Measurements from ENCODE around the gene NOS2. TPM values are rescaled to one million over a fixed set of nuclear protein-coding genes. Genes with fewer than 3 reads are reported as not detected.

Gene NOS2
- polyA plus RNA-seq, 1 donor from 2014 or later, result 0.53 TPM

DNA sequence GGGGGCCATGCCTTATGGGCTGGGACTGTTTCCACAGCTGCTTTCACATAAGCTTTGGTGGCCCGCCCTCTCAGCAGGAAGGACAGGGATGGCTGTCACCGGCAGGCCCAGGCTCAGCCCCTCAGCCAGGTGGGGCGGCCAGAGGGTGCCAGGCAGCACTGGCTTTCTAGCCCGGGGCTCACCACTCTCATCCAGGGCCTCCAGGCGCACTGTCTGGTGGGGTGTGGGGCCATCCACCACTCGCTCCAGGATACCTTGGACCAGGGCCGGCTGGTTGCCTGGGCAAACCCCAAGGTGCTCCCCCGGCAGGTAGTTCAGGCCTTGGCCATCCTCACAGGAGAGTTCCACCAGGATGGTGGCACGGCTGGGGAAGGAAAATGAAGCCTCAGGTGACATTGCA is 35.0 kb downstream of the NOS2 start:
- TF ChIP-seq EZH2 (IDR thresholded peaks at IDR 0.05; ENCODE audit: borderline replicate concordance, insufficient read depth, low read length, poor library complexity, severe bottlenecking) (no peak), EP300 (conservative IDR thresholded peaks at IDR 0.05; ENCODE audit: poor library complexity, severe bottlenecking) (no peak), RAD21 (conservative IDR thresholded peaks at IDR 0.05) (no peak), SMC3 (conservative IDR thresholded peaks at IDR 0.05; ENCODE audit: poor library complexity) (no peak), POLR2AphosphoS5 (IDR thresholded peaks at IDR 0.05) (no peak), TAF1 (IDR thresholded peaks at IDR 0.05; ENCODE audit: low read depth) (no peak)
- TF ChIP-seq, protein P1, sequence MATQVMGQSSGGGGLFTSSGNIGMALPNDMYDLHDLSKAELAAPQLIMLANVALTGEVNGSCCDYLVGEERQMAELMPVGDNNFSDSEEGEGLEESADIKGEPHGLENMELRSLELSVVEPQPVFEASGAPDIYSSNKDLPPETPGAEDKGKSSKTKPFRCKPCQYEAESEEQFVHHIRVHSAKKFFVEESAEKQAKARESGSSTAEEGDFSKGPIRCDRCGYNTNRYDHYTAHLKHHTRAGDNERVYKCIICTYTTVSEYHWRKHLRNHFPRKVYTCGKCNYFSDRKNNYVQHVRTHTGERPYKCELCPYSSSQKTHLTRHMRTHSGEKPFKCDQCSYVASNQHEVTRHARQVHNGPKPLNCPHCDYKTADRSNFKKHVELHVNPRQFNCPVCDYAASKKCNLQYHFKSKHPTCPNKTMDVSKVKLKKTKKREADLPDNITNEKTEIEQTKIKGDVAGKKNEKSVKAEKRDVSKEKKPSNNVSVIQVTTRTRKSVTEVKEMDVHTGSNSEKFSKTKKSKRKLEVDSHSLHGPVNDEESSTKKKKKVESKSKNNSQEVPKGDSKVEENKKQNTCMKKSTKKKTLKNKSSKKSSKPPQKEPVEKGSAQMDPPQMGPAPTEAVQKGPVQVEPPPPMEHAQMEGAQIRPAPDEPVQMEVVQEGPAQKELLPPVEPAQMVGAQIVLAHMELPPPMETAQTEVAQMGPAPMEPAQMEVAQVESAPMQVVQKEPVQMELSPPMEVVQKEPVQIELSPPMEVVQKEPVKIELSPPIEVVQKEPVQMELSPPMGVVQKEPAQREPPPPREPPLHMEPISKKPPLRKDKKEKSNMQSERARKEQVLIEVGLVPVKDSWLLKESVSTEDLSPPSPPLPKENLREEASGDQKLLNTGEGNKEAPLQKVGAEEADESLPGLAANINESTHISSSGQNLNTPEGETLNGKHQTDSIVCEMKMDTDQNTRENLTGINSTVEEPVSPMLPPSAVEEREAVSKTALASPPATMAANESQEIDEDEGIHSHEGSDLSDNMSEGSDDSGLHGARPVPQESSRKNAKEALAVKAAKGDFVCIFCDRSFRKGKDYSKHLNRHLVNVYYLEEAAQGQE (IDR thresholded peaks at IDR 0.05; ENCODE audit: borderline replicate concordance), result no peak
- TF ChIP-seq, protein P2, sequence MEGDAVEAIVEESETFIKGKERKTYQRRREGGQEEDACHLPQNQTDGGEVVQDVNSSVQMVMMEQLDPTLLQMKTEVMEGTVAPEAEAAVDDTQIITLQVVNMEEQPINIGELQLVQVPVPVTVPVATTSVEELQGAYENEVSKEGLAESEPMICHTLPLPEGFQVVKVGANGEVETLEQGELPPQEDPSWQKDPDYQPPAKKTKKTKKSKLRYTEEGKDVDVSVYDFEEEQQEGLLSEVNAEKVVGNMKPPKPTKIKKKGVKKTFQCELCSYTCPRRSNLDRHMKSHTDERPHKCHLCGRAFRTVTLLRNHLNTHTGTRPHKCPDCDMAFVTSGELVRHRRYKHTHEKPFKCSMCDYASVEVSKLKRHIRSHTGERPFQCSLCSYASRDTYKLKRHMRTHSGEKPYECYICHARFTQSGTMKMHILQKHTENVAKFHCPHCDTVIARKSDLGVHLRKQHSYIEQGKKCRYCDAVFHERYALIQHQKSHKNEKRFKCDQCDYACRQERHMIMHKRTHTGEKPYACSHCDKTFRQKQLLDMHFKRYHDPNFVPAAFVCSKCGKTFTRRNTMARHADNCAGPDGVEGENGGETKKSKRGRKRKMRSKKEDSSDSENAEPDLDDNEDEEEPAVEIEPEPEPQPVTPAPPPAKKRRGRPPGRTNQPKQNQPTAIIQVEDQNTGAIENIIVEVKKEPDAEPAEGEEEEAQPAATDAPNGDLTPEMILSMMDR (IDR thresholded peaks at IDR 0.05; ENCODE audit: poor library complexity, severe bottlenecking), result no peak
- Histone ChIP-seq H3K79me2 (replicated peaks; ENCODE audit: insufficient read depth, low read length) (no peaks in the 10 kb centered on the region), H3K27ac (ENCODE audit: low read length) (no peak overlapping the region), H2AFZ (ENCODE audit: low read depth, low read length) (no peak overlapping the region), H3K9ac (ENCODE audit: low read length) (no peak overlapping the region), H3F3A (ENCODE audit: insufficient read depth, low read length, poor library complexity, severe bottlenecking) (no peaks in the 10 kb centered on the region), H3K4me2 (ENCODE audit: low read length) (no peak overlapping the region), H3K27me3 (ENCODE audit: insufficient read depth, low read depth, low read length) (no peaks in the 10 kb centered on the region), H3K9me2 (ENCODE audit: insufficient read depth, low read length) (no peaks in the 10 kb centered on the region), H4K20me1 (ENCODE audit: insufficient read depth) (no peaks in the 10 kb centered on the region), H3K4me3 (ENCODE audit: low read length) (no peak overlapping the region), H3K9me3 (ENCODE audit: low read length) (no peaks in the 10 kb centered on the region), H3K36me3 (ENCODE audit: insufficient read depth, low read length) (no peaks in the 10 kb centered on the region)

DNA sequence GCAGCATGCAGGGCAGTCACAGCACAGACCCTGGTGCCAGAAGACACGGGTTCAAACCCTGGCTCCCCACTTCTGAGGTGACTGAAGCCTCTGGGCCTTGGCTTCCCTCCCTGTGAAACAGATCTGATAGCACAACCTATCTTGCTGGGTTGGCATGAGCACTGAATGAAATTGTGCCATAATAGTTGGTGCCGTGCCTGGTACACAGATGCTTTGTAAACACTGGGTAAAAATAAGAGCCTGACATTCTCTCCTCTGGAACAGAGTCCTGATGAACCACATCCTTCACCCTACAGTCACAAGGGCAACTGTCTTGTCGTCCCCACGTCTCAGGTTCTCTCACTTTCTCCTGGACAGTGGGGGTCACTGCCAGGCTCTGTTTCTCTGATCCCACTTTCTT is 35.7 kb downstream of the NOS2 start:
- no peak overlapping the region for H2AFZ ChIP-seq (ENCODE audit: low read depth, low read length)
- no peaks in the 10 kb centered on the region for H3K9me3 ChIP-seq (ENCODE audit: low read length)
- H3K27me3 ChIP-seq (ENCODE audit: insufficient read depth, low read depth, low read length), result no peaks in the 10 kb centered on the region
- no peak overlapping the region for H3K4me2 ChIP-seq (ENCODE audit: low read length)
- no peak overlapping the region for H3K4me3 ChIP-seq (ENCODE audit: low read length)
- no peaks in the 10 kb centered on the region for H4K20me1 ChIP-seq (ENCODE audit: insufficient read depth)
- no peak overlapping the region for H3K9ac ChIP-seq (ENCODE audit: low read length)
- H3K79me2 ChIP-seq (replicated peaks; ENCODE audit: insufficient read depth, low read length), result no peaks in the 10 kb centered on the region
- no peak for TF ChIP-seq EZH2 (IDR thresholded peaks at IDR 0.05; ENCODE audit: borderline replicate concordance, insufficient read depth, low read length, poor library complexity, severe bottlenecking)
- no peak for TF ChIP-seq SMC3 (conservative IDR thresholded peaks at IDR 0.05; ENCODE audit: poor library complexity)
- TF ChIP-seq, protein P2 (IDR thresholded peaks at IDR 0.05; ENCODE audit: poor library complexity, severe bottlenecking), result no peak
- TF ChIP-seq EP300 (conservative IDR thresholded peaks at IDR 0.05; ENCODE audit: poor library complexity, severe bottlenecking), result no peak
- TF ChIP-seq TAF1 (IDR thresholded peaks at IDR 0.05; ENCODE audit: low read depth), result no peak
- no peak for TF ChIP-seq RAD21 (conservative IDR thresholded peaks at IDR 0.05)
- TF ChIP-seq, protein P1 (IDR thresholded peaks at IDR 0.05; ENCODE audit: borderline replicate concordance), result no peak
- no peak for TF ChIP-seq POLR2AphosphoS5 (IDR thresholded peaks at IDR 0.05)
- TF ChIP-seq MXI1 (conservative IDR thresholded peaks at IDR 0.05; ENCODE audit: poor library complexity, severe bottlenecking), result no peak
- H3F3A ChIP-seq (ENCODE audit: insufficient read depth, low read length, poor library complexity, severe bottlenecking), result no peaks in the 10 kb centered on the region
- H3K9me2 ChIP-seq (ENCODE audit: insufficient read depth, low read length), result no peaks in the 10 kb centered on the region
- H3K27ac ChIP-seq (ENCODE audit: low read length), result no peak overlapping the region
- no peaks in the 10 kb centered on the region for H3K36me3 ChIP-seq (ENCODE audit: insufficient read depth, low read length)

All from neural cell (in vitro differentiated cells).